Liver (tissue), 9 donors: ENCODE results near the gene CD63. TPM values are rescaled to one million over a fixed set of nuclear protein-coding genes. Genes with fewer than 3 reads are reported as not detected.
A peak's percentile ranks its signal among the peaks of the same experiment; 100 is the strongest.

Source experiments
- DNase-seq: peaks from one replicate; pipeline ENCODE4 v3.0.0-alpha.2; 2017; ENCODE audit warnings: low spot score
- H3K27ac ChIP-seq, 2 donors: one replicate each; pipeline ENCODE4 v1.7.0; 2013; ENCODE audit warnings: inconsistent platforms in 2 of 2, low read length in 2 of 2, control low read depth in 1 of 2, low read depth in 1 of 2, mild to moderate bottlenecking in 1 of 2
- H3K27me3 ChIP-seq, 4 donors: one replicate each; pipeline versions ENCODE4 v1.6.1 to v1.7.0; 2013; ENCODE audit warnings: low read length in 3 of 4, inconsistent platforms in 1 of 4, mild to moderate bottlenecking in 1 of 4, moderate library complexity in 1 of 4; ENCODE audit not compliant: control insufficient read depth in 4 of 4, insufficient read depth in 4 of 4
- H3K36me3 ChIP-seq, 4 donors: one replicate each; pipeline versions ENCODE4 v1.6.1 to v1.7.0; 2013; ENCODE audit warnings: low read length in 3 of 4, mild to moderate bottlenecking in 3 of 4, low read depth in 1 of 4, moderate library complexity in 1 of 4; ENCODE audit not compliant: control insufficient read depth in 4 of 4, insufficient read depth in 3 of 4
- H3K4me1 ChIP-seq, 4 donors: one replicate each; pipeline versions ENCODE4 v1.6.1 to v1.7.0; 2013; ENCODE audit warnings: low read length in 3 of 4, mild to moderate bottlenecking in 3 of 4, moderate library complexity in 1 of 4; ENCODE audit not compliant: control insufficient read depth in 4 of 4, insufficient read depth in 4 of 4
- H3K4me3 ChIP-seq, 3 donors: one replicate each; pipeline versions ENCODE4 v1.6.1 to v1.7.0; 2013; ENCODE audit warnings: low read length in 3 of 3, control low read depth in 1 of 3, low read depth in 1 of 3, mild to moderate bottlenecking in 1 of 3
- H3K9ac ChIP-seq, 2 donors: one replicate each; pipeline ENCODE4 v1.7.0; 2013; ENCODE audit warnings: low read length in 2 of 2, mild to moderate bottlenecking in 2 of 2, moderate library complexity in 2 of 2, control low read depth in 1 of 2, low read depth in 1 of 2
- H3K9me3 ChIP-seq, 4 donors: one replicate each; pipeline versions ENCODE4 v1.6.1 to v1.7.0; 2013; ENCODE audit warnings: low read length in 3 of 4; ENCODE audit not compliant: control insufficient read depth in 4 of 4
- CTCF ChIP-seq: fragments of 150-350 bp; IDR thresholded peaks from 2 replicates; pipeline ENCODE4 v1.5.1; 2017; ENCODE audit warnings: improper control_type of control experiment, low read depth, low read length; ENCODE audit not compliant: missing input control
- EGR1 ChIP-seq, 2 donors: IDR thresholded peaks; 2 replicates each; pipeline ENCODE4 v1.6.1; 2016 to 2018; ENCODE audit warnings: antibody characterized with exemption in 2 of 2, low read depth in 2 of 2
- FOXA1 ChIP-seq: IDR thresholded peaks from 2 replicates; pipeline ENCODE4 v1.6.1; 2016; ENCODE audit warnings: antibody characterized with exemption
- FOXA2 ChIP-seq: IDR thresholded peaks from 2 replicates; pipeline ENCODE4 v1.6.1; 2016; ENCODE audit warnings: antibody characterized with exemption
- GABPA ChIP-seq, 2 donors: IDR thresholded peaks in 1 of 2; conservative IDR thresholded peaks in 1 of 2; 2 replicates each; pipeline ENCODE4 v1.6.1; 2016; ENCODE audit warnings: antibody characterized with exemption in 2 of 2, mild to moderate bottlenecking in 1 of 2, moderate library complexity in 1 of 2
- HNF4A ChIP-seq, 2 donors: conservative IDR thresholded peaks; 2 replicates each; pipeline ENCODE4 v1.6.1; 2016; ENCODE audit warnings: antibody characterized with exemption in 2 of 2, mild to moderate bottlenecking in 2 of 2
- HNF4G ChIP-seq: IDR thresholded peaks from 2 replicates; pipeline ENCODE4 v1.6.1; 2016; ENCODE audit warnings: antibody characterized with exemption
- JUND ChIP-seq, 2 donors: IDR thresholded peaks; 2 replicates each; pipeline ENCODE4 v1.6.1; 2016; ENCODE audit warnings: antibody characterized with exemption in 2 of 2
- MAX ChIP-seq: IDR thresholded peaks from 2 replicates; pipeline ENCODE4 v1.6.1; 2016; ENCODE audit warnings: antibody characterized with exemption
- NR2F2 ChIP-seq: IDR thresholded peaks from 2 replicates; pipeline ENCODE4 v1.6.1; 2016; ENCODE audit warnings: antibody characterized with exemption
- RAD21 ChIP-seq, 2 donors: IDR thresholded peaks; 2 replicates each; pipeline ENCODE4 v1.6.1; 2016; ENCODE audit warnings: antibody characterized with exemption in 2 of 2, mild to moderate bottlenecking in 2 of 2
- REST ChIP-seq: IDR thresholded peaks from 2 replicates; pipeline ENCODE4 v1.6.1; 2016; ENCODE audit warnings: antibody characterized with exemption, mild to moderate bottlenecking
- RXRA ChIP-seq, 2 donors: IDR thresholded peaks; 2 replicates each; pipeline ENCODE4 v1.6.1; 2017 to 2018; ENCODE audit warnings: antibody characterized with exemption in 2 of 2, mild to moderate bottlenecking in 1 of 2
- SP1 ChIP-seq: IDR thresholded peaks from 2 replicates; pipeline ENCODE4 v1.6.1; 2018; ENCODE audit warnings: antibody characterized with exemption, mild to moderate bottlenecking
- TAF1 ChIP-seq: conservative IDR thresholded peaks from 2 replicates; pipeline ENCODE4 v1.6.1; 2016; ENCODE audit warnings: antibody characterized with exemption, mild to moderate bottlenecking
- YY1 ChIP-seq: IDR thresholded peaks from 2 replicates; pipeline ENCODE4 v1.6.1; 2016; ENCODE audit warnings: antibody characterized with exemption, mild to moderate bottlenecking
- WGBS: extraction: QIAGEN DNeasy Blood & Tissue Kit; methylation state at CpG from one replicate; pipeline ENCODE4 v1.1.7; 2013; 5-methylcytosine and 5-hydroxymethylcytosine counted together
- polyA plus RNA-seq, 2 donors: library from polyadenylated mRNA; stranded (reverse) in 1 of 2; unstranded in 1 of 2; fragments of 200-250 nt in 1 of 2; fragments of >200 nt in 1 of 2; fragmentation: Nextera tagmentation in 1 of 2; extraction: Ambion mirVana in 1 of 2; gene quantifications; one replicate each; pipeline versions ENCODE4 v1.2.1 to v1.2.3, GENCODE V29; 2013 to 2015
- total RNA-seq, 2 donors: library from RNA; depleted of rRNA; stranded (reverse); fragments of >200 nt; gene quantifications; one replicate each; pipeline ENCODE4 v1.2.3, GENCODE V29; 2014
- TF ChIP-seq, protein P1 (sequence below): IDR thresholded peaks from 2 replicates; pipeline ENCODE4 v1.6.1; 2016; ENCODE audit warnings: antibody characterized with exemption
- TF ChIP-seq, protein P2 (sequence below): IDR thresholded peaks from 2 replicates; pipeline ENCODE4 v1.6.1; 2016; ENCODE audit warnings: antibody characterized with exemption
- donor health status: healthy.
- donor health status: healthy.
- donor health status: healthy.
- donor health status: healthy.
- donor health status: healthy.

The CD63 gene
- total and polyA plus RNA-seq, 4 donors, result 185 to 373 (median 338) TPM

GRCh38 chr12:55711786-55712553, 16.8 kb downstream of the CD63 start:
- Histone ChIP-seq H3K4me3 (no peak overlapping the region), H3K9me3 (no peaks in the 10 kb centered on the region), H3K27me3 (no peaks in the 10 kb centered on the region), H3K4me1 (peaks cover 16 to 33% (median 23%) of the 10 kb centered on the region in 4 donors), H3K9ac (no peak overlapping the region), H3K36me3 (no peaks in the 10 kb centered on the region), H3K27ac (no peak overlapping the region)
- DNase-seq, result no peak
- no peak for TF ChIP-seq TAF1
- WGBS, result 64% methylated on average over 4 of the region's 4 CpGs

GRCh38 chr12:55708695-55709233, 20.0 kb downstream of the CD63 start:
- no peak overlapping the region for H3K9ac ChIP-seq
- no peak for TF ChIP-seq HNF4G
- TF ChIP-seq FOXA2, result no peak
- TF ChIP-seq HNF4A (conservative IDR thresholded peaks at IDR 0.05), result no peak
- TF ChIP-seq RXRA (IDR thresholded peaks at IDR 0.05), result no peak
- TF ChIP-seq EGR1 (IDR thresholded peaks at IDR 0.05; ENCODE audit: low read depth in 2 of 2), result no peak
- H3K27ac ChIP-seq, result no peak overlapping the region
- H3K4me1 ChIP-seq, result peaks cover 5 to 16% (median 12%) of the 10 kb centered on the region in 4 donors
- 56% methylated on average over 3 of the region's 3 CpGs for WGBS
- no peaks in the 10 kb centered on the region for H3K27me3 ChIP-seq
- H3K9me3 ChIP-seq, result no peaks in the 10 kb centered on the region
- no peak overlapping the region for H3K4me3 ChIP-seq
- no peaks in the 10 kb centered on the region for H3K36me3 ChIP-seq
- no peak for DNase-seq

DNA sequence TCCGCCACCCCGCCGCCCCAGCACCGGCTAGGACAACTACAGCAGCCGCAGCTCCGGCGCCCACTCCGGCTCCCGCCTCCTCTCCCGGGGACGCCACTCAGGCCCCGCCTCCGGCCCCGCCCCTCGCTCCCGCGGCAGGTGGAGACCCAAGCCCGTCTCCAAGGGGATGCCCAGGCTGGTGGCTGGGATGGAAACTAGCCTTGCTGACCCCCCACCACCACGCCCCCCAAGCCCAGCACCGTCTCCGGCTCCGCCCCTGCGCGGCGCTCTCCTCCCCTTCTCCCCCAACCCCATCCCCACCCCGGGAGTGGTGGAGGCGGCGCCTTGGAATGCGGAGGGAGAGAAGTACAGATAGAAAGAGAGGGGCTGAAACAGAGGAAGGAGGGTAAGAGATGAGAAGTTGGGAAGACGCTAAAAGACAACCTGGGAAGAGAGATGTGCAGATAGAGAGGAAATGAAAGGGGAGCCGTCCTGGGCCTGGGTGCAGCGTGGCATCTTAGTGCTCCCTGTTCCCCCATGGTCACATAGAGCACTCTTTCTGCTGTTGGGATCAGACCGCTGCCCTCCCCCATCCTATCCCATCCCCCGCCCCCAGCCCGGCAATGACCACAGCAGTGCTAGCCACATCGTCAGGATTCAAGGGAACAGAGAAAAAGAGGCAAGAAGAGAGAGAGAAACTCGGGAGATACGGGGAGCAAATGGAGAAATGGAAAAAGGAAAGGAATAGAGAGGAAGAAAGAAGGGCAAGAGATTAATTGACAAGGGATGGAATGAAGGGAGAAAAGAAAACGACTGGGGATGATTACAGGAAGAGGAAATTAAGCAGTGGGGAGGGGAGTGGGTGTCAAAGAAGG, 20.7 kb downstream of the CD63 start, which contains the start of gene ITGA7:
Gene ITGA7 (minus strand): TSS at position 64 of the 854 bp plus-strand sequence. CDS start 222 bp downstream, outside the sequence.
- Histone ChIP-seq H3K36me3 (no peaks in the 10 kb centered on the region), H3K27ac (no peak within 1 kb of the TSS), H3K4me1 (peaks cover 2 to 16% (median 10%) of the 10 kb centered on the region in 4 donors), H3K4me3 (peak within 1 kb of the TSS in 2 of 3 donors; percentile 51 to 67), H3K9me3 (no peaks in the 10 kb centered on the region), H3K9ac (no peak within 1 kb of the TSS), H3K27me3 (no peaks in the 10 kb centered on the region)
- WGBS, result 3% methylated on average over 39 of the region's 39 CpGs
- TF ChIP-seq EGR1 (IDR thresholded peaks at IDR 0.05; ENCODE audit: low read depth in 2 of 2), result no peak
- no peak for TF ChIP-seq HNF4A (conservative IDR thresholded peaks at IDR 0.05)
- no peak for TF ChIP-seq TAF1
- no peak for TF ChIP-seq RXRA (IDR thresholded peaks at IDR 0.05)
- no peak for TF ChIP-seq SP1
- no peak for TF ChIP-seq FOXA2
- no peak for TF ChIP-seq JUND (IDR thresholded peaks at IDR 0.05)
- TF ChIP-seq, protein P1, sequence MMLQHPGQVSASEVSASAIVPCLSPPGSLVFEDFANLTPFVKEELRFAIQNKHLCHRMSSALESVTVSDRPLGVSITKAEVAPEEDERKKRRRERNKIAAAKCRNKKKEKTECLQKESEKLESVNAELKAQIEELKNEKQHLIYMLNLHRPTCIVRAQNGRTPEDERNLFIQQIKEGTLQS, result no peak
- no peak for TF ChIP-seq HNF4G
- TF ChIP-seq GABPA (IDR thresholded peaks at IDR 0.05 in 1 of 2, conservative IDR thresholded peaks at IDR 0.05 in 1 of 2), result no peak
- TF ChIP-seq, protein P2, sequence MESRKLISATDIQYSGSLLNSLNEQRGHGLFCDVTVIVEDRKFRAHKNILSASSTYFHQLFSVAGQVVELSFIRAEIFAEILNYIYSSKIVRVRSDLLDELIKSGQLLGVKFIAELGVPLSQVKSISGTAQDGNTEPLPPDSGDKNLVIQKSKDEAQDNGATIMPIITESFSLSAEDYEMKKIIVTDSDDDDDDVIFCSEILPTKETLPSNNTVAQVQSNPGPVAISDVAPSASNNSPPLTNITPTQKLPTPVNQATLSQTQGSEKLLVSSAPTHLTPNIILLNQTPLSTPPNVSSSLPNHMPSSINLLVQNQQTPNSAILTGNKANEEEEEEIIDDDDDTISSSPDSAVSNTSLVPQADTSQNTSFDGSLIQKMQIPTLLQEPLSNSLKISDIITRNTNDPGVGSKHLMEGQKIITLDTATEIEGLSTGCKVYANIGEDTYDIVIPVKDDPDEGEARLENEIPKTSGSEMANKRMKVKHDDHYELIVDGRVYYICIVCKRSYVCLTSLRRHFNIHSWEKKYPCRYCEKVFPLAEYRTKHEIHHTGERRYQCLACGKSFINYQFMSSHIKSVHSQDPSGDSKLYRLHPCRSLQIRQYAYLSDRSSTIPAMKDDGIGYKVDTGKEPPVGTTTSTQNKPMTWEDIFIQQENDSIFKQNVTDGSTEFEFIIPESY, result no peak
- TF ChIP-seq CTCF, result no peak
- no peak for TF ChIP-seq MAX
- no peak for TF ChIP-seq YY1
- no peak for TF ChIP-seq FOXA1
- TF ChIP-seq NR2F2, result no peak
- no peak for TF ChIP-seq RAD21 (IDR thresholded peaks at IDR 0.05)
- no peak for TF ChIP-seq REST
- peak; percentile 53 for DNase-seq
